ENCODE data around the gene CHN1.

The CHN1 gene

GRCh38 chr2:174877301-174877700 is 127.9 kb downstream of the CHN1 start:
- 100% methylated on average over 1 of the region's 1 CpG for WGBS
- no peak overlapping the region for H2BK5ac ChIP-seq (ENCODE audit: low read depth, low read length, poor library complexity, severe bottlenecking)
- H3K4me3 ChIP-seq (ENCODE audit: insufficient read depth in 1 of 2, low read depth in 1 of 2, low read length in 2 of 2) = no peak overlapping the region
- H2BK15ac ChIP-seq (ENCODE audit: low read depth, poor library complexity, severe bottlenecking) = no peak overlapping the region
- H3K4me1 ChIP-seq (ENCODE audit: control insufficient read depth, insufficient read depth, low read depth, low read length) = no peaks in the 10 kb centered on the region
- H4K8ac ChIP-seq (ENCODE audit: low read length) = no peak overlapping the region
- no peak for DNase-seq
- H3K36me3 ChIP-seq (ENCODE audit: control insufficient read depth in 1 of 2, insufficient read depth in 2 of 2, low read depth in 1 of 2, low read length in 2 of 2) = no peaks in the 10 kb centered on the region
- H3K9me3 ChIP-seq (ENCODE audit: control insufficient read depth, low read length) = no peaks in the 10 kb centered on the region
- no peaks in the 10 kb centered on the region for H3K79me1 ChIP-seq (replicated peaks; ENCODE audit: low read length, poor library complexity, severe bottlenecking)
- H3K27me3 ChIP-seq (ENCODE audit: control insufficient read depth in 1 of 2, insufficient read depth in 1 of 2, low read length in 2 of 2) = no peaks in the 10 kb centered on the region
- no peak overlapping the region for H3K18ac ChIP-seq (ENCODE audit: low read depth in 1 of 2, low read length in 2 of 2)
- no peak overlapping the region for H3K4me2 ChIP-seq (ENCODE audit: low read length, poor library complexity, severe bottlenecking)
- no peak overlapping the region for H3K14ac ChIP-seq (ENCODE audit: low read length in 2 of 2)
- H3K4ac ChIP-seq (ENCODE audit: low read depth in 1 of 2, low read length in 2 of 2) = no peak overlapping the region
- no peak overlapping the region for H3K23ac ChIP-seq (ENCODE audit: low read length in 2 of 2)
- H2BK120ac ChIP-seq (ENCODE audit: low read depth, low read length) = no peak overlapping the region
- H3K9ac ChIP-seq (ENCODE audit: low read length) = no peak overlapping the region
- no peak overlapping the region for H2BK12ac ChIP-seq (ENCODE audit: low read length in 2 of 2)
- H3K27ac ChIP-seq (ENCODE audit: low read length, poor library complexity, severe bottlenecking) = no peak overlapping the region
- no peak overlapping the region for H4K91ac ChIP-seq (ENCODE audit: low read length)
- H2AFZ ChIP-seq (ENCODE audit: low read depth, low read length) = no peak overlapping the region
- no peak overlapping the region for H2AK5ac ChIP-seq (ENCODE audit: low read length, severe bottlenecking)

- no peaks in the 10 kb centered on the region for H3K4me1 ChIP-seq (ENCODE audit: control insufficient read depth, insufficient read depth, low read depth, low read length)
- no peak overlapping the region for H2AFZ ChIP-seq (ENCODE audit: low read depth, low read length)
- no peak overlapping the region for H3K23ac ChIP-seq (ENCODE audit: low read length in 2 of 2)
- DNase-seq = no peak
- H3K9me3 ChIP-seq (ENCODE audit: control insufficient read depth, low read length) = no peaks in the 10 kb centered on the region
- no CpG with 5 or more reads among the region's 1 CpG for WGBS
- no peak overlapping the region for H4K91ac ChIP-seq (ENCODE audit: low read length)
- H3K9ac ChIP-seq (ENCODE audit: low read length) = no peak overlapping the region
- H3K18ac ChIP-seq (ENCODE audit: low read depth in 1 of 2, low read length in 2 of 2) = no peak overlapping the region
- H3K79me1 ChIP-seq (replicated peaks; ENCODE audit: low read length, poor library complexity, severe bottlenecking) = no peaks in the 10 kb centered on the region
- H2BK120ac ChIP-seq (ENCODE audit: low read depth, low read length) = no peak overlapping the region
- no peak overlapping the region for H3K14ac ChIP-seq (ENCODE audit: low read length in 2 of 2)
- H3K27me3 ChIP-seq (ENCODE audit: control insufficient read depth in 1 of 2, insufficient read depth in 1 of 2, low read length in 2 of 2) = no peaks in the 10 kb centered on the region
- no peak overlapping the region for H3K4ac ChIP-seq (ENCODE audit: low read depth in 1 of 2, low read length in 2 of 2)
- no peak overlapping the region for H2BK12ac ChIP-seq (ENCODE audit: low read length in 2 of 2)
- no peak overlapping the region for H2BK5ac ChIP-seq (ENCODE audit: low read depth, low read length, poor library complexity, severe bottlenecking)
- no peak overlapping the region for H3K4me2 ChIP-seq (ENCODE audit: low read length, poor library complexity, severe bottlenecking)
- H2BK15ac ChIP-seq (ENCODE audit: low read depth, poor library complexity, severe bottlenecking) = no peak overlapping the region
- no peak overlapping the region for H4K8ac ChIP-seq (ENCODE audit: low read length)
- no peak overlapping the region for H3K27ac ChIP-seq (ENCODE audit: low read length, poor library complexity, severe bottlenecking)
- no peak overlapping the region for H2AK5ac ChIP-seq (ENCODE audit: low read length, severe bottlenecking)
- no peak overlapping the region for H3K4me3 ChIP-seq (ENCODE audit: insufficient read depth in 1 of 2, low read depth in 1 of 2, low read length in 2 of 2)
- H3K36me3 ChIP-seq (ENCODE audit: control insufficient read depth in 1 of 2, insufficient read depth in 2 of 2, low read depth in 1 of 2, low read length in 2 of 2) = no peaks in the 10 kb centered on the region
Observed at GRCh38 chr2:174874085-174874484, 131.1 kb downstream of the CHN1 start.

- DNase-seq = no peak
- Histone ChIP-seq H3K36me3 (ENCODE audit: control insufficient read depth in 1 of 2, insufficient read depth in 2 of 2, low read depth in 1 of 2, low read length in 2 of 2) (no peaks in the 10 kb centered on the region), H2AK5ac (ENCODE audit: low read length, severe bottlenecking) (no peak overlapping the region), H3K27me3 (ENCODE audit: control insufficient read depth in 1 of 2, insufficient read depth in 1 of 2, low read length in 2 of 2) (no peaks in the 10 kb centered on the region), H3K4me2 (ENCODE audit: low read length, poor library complexity, severe bottlenecking) (no peak overlapping the region), H2AFZ (ENCODE audit: low read depth, low read length) (no peak overlapping the region), H2BK15ac (ENCODE audit: low read depth, poor library complexity, severe bottlenecking) (no peak overlapping the region), H2BK120ac (ENCODE audit: low read depth, low read length) (no peak overlapping the region), H3K9me3 (ENCODE audit: control insufficient read depth, low read length) (no peaks in the 10 kb centered on the region), H4K8ac (ENCODE audit: low read length) (no peak overlapping the region), H3K4me1 (ENCODE audit: control insufficient read depth, insufficient read depth, low read depth, low read length) (no peaks in the 10 kb centered on the region), H3K14ac (ENCODE audit: low read length in 2 of 2) (no peak overlapping the region), H3K4me3 (ENCODE audit: insufficient read depth in 1 of 2, low read depth in 1 of 2, low read length in 2 of 2) (no peak overlapping the region), H3K4ac (ENCODE audit: low read depth in 1 of 2, low read length in 2 of 2) (no peak overlapping the region), H3K18ac (ENCODE audit: low read depth in 1 of 2, low read length in 2 of 2) (no peak overlapping the region), H2BK12ac (ENCODE audit: low read length in 2 of 2) (no peak overlapping the region), H4K91ac (ENCODE audit: low read length) (no peak overlapping the region), H2BK5ac (ENCODE audit: low read depth, low read length, poor library complexity, severe bottlenecking) (no peak overlapping the region), H3K9ac (ENCODE audit: low read length) (no peak overlapping the region), H3K27ac (ENCODE audit: low read length, poor library complexity, severe bottlenecking) (no peak overlapping the region), H3K23ac (ENCODE audit: low read length in 2 of 2) (no peak overlapping the region), H3K79me1 (replicated peaks; ENCODE audit: low read length, poor library complexity, severe bottlenecking) (no peaks in the 10 kb centered on the region)
Observed at GRCh38 chr2:174873471-174873870, 131.7 kb downstream of the CHN1 start.

GRCh38 chr2:174870787-174871186 is 134.4 kb downstream of the CHN1 start:
- Histone ChIP-seq H3K79me1 (replicated peaks; ENCODE audit: low read length, poor library complexity, severe bottlenecking) (no peaks in the 10 kb centered on the region), H3K9me3 (ENCODE audit: control insufficient read depth, low read length) (no peaks in the 10 kb centered on the region), H3K4me2 (ENCODE audit: low read length, poor library complexity, severe bottlenecking) (no peak overlapping the region), H3K27ac (ENCODE audit: low read length, poor library complexity, severe bottlenecking) (no peak overlapping the region), H2BK120ac (ENCODE audit: low read depth, low read length) (no peak overlapping the region), H3K23ac (ENCODE audit: low read length in 2 of 2) (no peak overlapping the region), H3K27me3 (ENCODE audit: control insufficient read depth in 1 of 2, insufficient read depth in 1 of 2, low read length in 2 of 2) (no peaks in the 10 kb centered on the region), H3K14ac (ENCODE audit: low read length in 2 of 2) (no peak overlapping the region), H2BK5ac (ENCODE audit: low read depth, low read length, poor library complexity, severe bottlenecking) (no peak overlapping the region), H3K36me3 (ENCODE audit: control insufficient read depth in 1 of 2, insufficient read depth in 2 of 2, low read depth in 1 of 2, low read length in 2 of 2) (no peaks in the 10 kb centered on the region), H2AFZ (ENCODE audit: low read depth, low read length) (no peak overlapping the region), H3K4ac (ENCODE audit: low read depth in 1 of 2, low read length in 2 of 2) (no peak overlapping the region), H2AK5ac (ENCODE audit: low read length, severe bottlenecking) (no peak overlapping the region), H3K4me1 (ENCODE audit: control insufficient read depth, insufficient read depth, low read depth, low read length) (no peaks in the 10 kb centered on the region), H3K18ac (ENCODE audit: low read depth in 1 of 2, low read length in 2 of 2) (no peak overlapping the region), H4K91ac (ENCODE audit: low read length) (no peak overlapping the region), H2BK12ac (ENCODE audit: low read length in 2 of 2) (no peak overlapping the region), H3K9ac (ENCODE audit: low read length) (no peak overlapping the region), H4K8ac (ENCODE audit: low read length) (no peak overlapping the region), H3K4me3 (ENCODE audit: insufficient read depth in 1 of 2, low read depth in 1 of 2, low read length in 2 of 2) (no peak overlapping the region), H2BK15ac (ENCODE audit: low read depth, poor library complexity, severe bottlenecking) (no peak overlapping the region)
- WGBS = no CpG with 5 or more reads among the region's 1 CpG
- no peak for DNase-seq
